ENCODE measurements around the gene SLCO1C1. TPM values are rescaled to one million over a fixed set of nuclear protein-coding genes. Genes with fewer than 3 reads are reported as not detected.

Gene SLCO1C1
- total RNA-seq, 2 donors from 2014 or later, result 1.5 to 4.5 TPM

GRCh38 chr12:20681334-20681733 lies 13.8 kb upstream of the SLCO1C1 start:
- H3K36me3 ChIP-seq, result peaks cover 9% of the 10 kb centered on the region
- TF ChIP-seq CTCF (IDR thresholded peaks at IDR 0.05), result no peak
- H3K4me1 ChIP-seq (ENCODE audit: control insufficient read depth in 1 of 2, low read depth in 2 of 2), result peaks cover 0 to 20% of the 10 kb centered on the region in 2 donors
- no peak for ATAC-seq (ENCODE audit: insufficient number of reproducible peaks, low FRiP score, low read depth)
- no peaks in the 10 kb centered on the region for H3K9me3 ChIP-seq
- no peaks in the 10 kb centered on the region for H3K27me3 ChIP-seq (replicated peaks; ENCODE audit: insufficient read depth)
- H3K27ac ChIP-seq, result no peak overlapping the region
- no peak for DNase-seq (ENCODE audit: low spot score)
- H3K4me3 ChIP-seq, result no peak overlapping the region

- TF ChIP-seq CTCF (IDR thresholded peaks at IDR 0.05), result no peak
- no peaks in the 10 kb centered on the region for H3K9me3 ChIP-seq
Measured at GRCh38 chr12:20696181-20696905, 1.2 kb downstream of the SLCO1C1 start.

GRCh38 chr12:20701106-20701505 lies 6.0 kb downstream of the SLCO1C1 start:
- ATAC-seq (ENCODE audit: insufficient number of reproducible peaks, low FRiP score, low read depth), result no peak
- no peak overlapping the region for H3K4me3 ChIP-seq

More at GRCh38 chr12:20696181-20696905, 1.2 kb downstream of the SLCO1C1 start:
- H3K36me3 ChIP-seq, result no peaks in the 10 kb centered on the region
- no peak overlapping the region for H3K27ac ChIP-seq
- no peak for DNase-seq (ENCODE audit: low spot score)
- peaks cover 0 to 37% of the 10 kb centered on the region in 2 donors for H3K4me1 ChIP-seq (ENCODE audit: control insufficient read depth in 1 of 2, low read depth in 2 of 2)
- peak; percentile 2 for ATAC-seq (ENCODE audit: insufficient number of reproducible peaks, low FRiP score, low read depth)
- H3K4me3 ChIP-seq, result no peak overlapping the region
- no peaks in the 10 kb centered on the region for H3K27me3 ChIP-seq (replicated peaks; ENCODE audit: insufficient read depth)

GRCh38 chr12:20704860-20705259 lies 9.7 kb downstream of the SLCO1C1 start:
- TF ChIP-seq CTCF (IDR thresholded peaks at IDR 0.05), result no peak
- ATAC-seq (ENCODE audit: insufficient number of reproducible peaks, low FRiP score, low read depth), result no peak
- DNase-seq (ENCODE audit: low spot score), result no peak
- H3K36me3 ChIP-seq, result no peaks in the 10 kb centered on the region
- no peaks in the 10 kb centered on the region for H3K9me3 ChIP-seq
- H3K4me1 ChIP-seq (ENCODE audit: control insufficient read depth in 1 of 2, low read depth in 2 of 2), result peaks cover 0 to 10% of the 10 kb centered on the region in 2 donors
- no peak overlapping the region for H3K4me3 ChIP-seq
- H3K27me3 ChIP-seq (replicated peaks; ENCODE audit: insufficient read depth), result no peaks in the 10 kb centered on the region
- H3K27ac ChIP-seq, result no peak overlapping the region

More at GRCh38 chr12:20701106-20701505, 6.0 kb downstream of the SLCO1C1 start:
- Histone ChIP-seq H3K27me3 (replicated peaks; ENCODE audit: insufficient read depth) (no peaks in the 10 kb centered on the region), H3K36me3 (no peaks in the 10 kb centered on the region), H3K27ac (no peak overlapping the region), H3K9me3 (no peaks in the 10 kb centered on the region), H3K4me1 (ENCODE audit: control insufficient read depth in 1 of 2, low read depth in 2 of 2) (peaks cover 0 to 32% of the 10 kb centered on the region in 2 donors)
- no peak for DNase-seq (ENCODE audit: low spot score)
- no peak for TF ChIP-seq CTCF (IDR thresholded peaks at IDR 0.05)

- Histone ChIP-seq H3K27ac (no peak overlapping the region), H3K4me1 (ENCODE audit: control insufficient read depth in 1 of 2, low read depth in 2 of 2) (no peaks in the 10 kb centered on the region), H3K36me3 (no peaks in the 10 kb centered on the region), H3K27me3 (replicated peaks; ENCODE audit: insufficient read depth) (no peaks in the 10 kb centered on the region), H3K4me3 (no peak overlapping the region), H3K9me3 (no peaks in the 10 kb centered on the region)
- no peak for DNase-seq (ENCODE audit: low spot score)
- TF ChIP-seq CTCF (IDR thresholded peaks at IDR 0.05), result no peak
- no peak for ATAC-seq (ENCODE audit: insufficient number of reproducible peaks, low FRiP score, low read depth)
Measured at GRCh38 chr12:20711846-20712245, 16.7 kb downstream of the SLCO1C1 start.
